Natural killer cell (primary cell): ENCODE results near the gene FTSJ1. TPM values are rescaled to one million over a fixed set of nuclear protein-coding genes. Genes with fewer than 3 reads are reported as not detected.

Experiments used
- ATAC-seq, 3 donors: fragments of 150-1000 bp in 2 of 3; fragments of 200-7000 bp in 1 of 3; cut with Tn5 transposase; 1 replicate in 1 of 3; 2 replicates in 2 of 3; pipeline ENCODE4 v1.10.0; 2021; ENCODE audit warnings: mild to moderate bottlenecking in 2 of 3, moderate library complexity in 2 of 3
- DNase-seq, 2 donors: peaks; one replicate each; pipeline versions ENCODE4 v3.0.0 to v3.0.0-alpha.2; 2013 to 2021; ENCODE audit warnings: mixed read lengths in 1 of 2
- H3K27ac ChIP-seq: one replicate; pipeline ENCODE4 v1.5.1; 2013; ENCODE audit warnings: mild to moderate bottlenecking, low read length
- H3K27me3 ChIP-seq: one replicate; pipeline ENCODE4 v1.6.1; 2013; ENCODE audit warnings: low read length; ENCODE audit not compliant: control insufficient read depth, insufficient read depth
- H3K36me3 ChIP-seq: one replicate; pipeline ENCODE4 v1.6.1; 2013; ENCODE audit warnings: low read length; ENCODE audit not compliant: control insufficient read depth, insufficient read depth
- H3K4me1 ChIP-seq: one replicate; pipeline ENCODE4 v1.6.1; 2013; ENCODE audit warnings: low read length; ENCODE audit not compliant: control insufficient read depth, insufficient read depth
- H3K4me3 ChIP-seq: one replicate; pipeline ENCODE4 v1.5.1; 2013; ENCODE audit warnings: low read length
- H3K9me3 ChIP-seq: one replicate; pipeline ENCODE4 v1.6.1; 2013; ENCODE audit warnings: low read length; ENCODE audit not compliant: control insufficient read depth, insufficient read depth
- H3K27ac Mint-ChIP-seq, 2 donors: one replicate each; pipeline ENCODE4 v1.8.0; 2022; ENCODE audit warnings: mild to moderate bottlenecking in 2 of 2, mixed read lengths in 2 of 2, moderate library complexity in 1 of 2
- H3K27me3 Mint-ChIP-seq, 2 donors: one replicate each; pipeline ENCODE4 v1.8.0; 2022; ENCODE audit warnings: low read depth in 2 of 2, mixed read lengths in 2 of 2
- H3K36me3 Mint-ChIP-seq: one replicate; pipeline ENCODE4 v1.8.0; 2022; ENCODE audit warnings: mixed read lengths
- H3K4me1 Mint-ChIP-seq, 2 donors: one replicate each; pipeline ENCODE4 v1.8.0; 2022; ENCODE audit warnings: mixed read lengths in 2 of 2
- H3K4me3 Mint-ChIP-seq: one replicate; pipeline ENCODE4 v1.8.0; 2022; ENCODE audit warnings: mild to moderate bottlenecking, moderate library complexity, mixed read lengths
- H3K9me3 Mint-ChIP-seq, 2 donors: one replicate each; pipeline ENCODE4 v1.8.0; 2022; ENCODE audit warnings: mixed read lengths in 2 of 2
- CTCF ChIP-seq: fragments of 200-600 bp; IDR thresholded peaks from one replicate; pipeline ENCODE4 v1.8.0; 2022; ENCODE audit warnings: antibody characterized with exemption
- WGBS: methylation state at CpG from one replicate; pipeline ENCODE4 v1.1.7; 2013; ENCODE audit warnings: missing lambda C conversion rate; ENCODE audit not compliant: insufficient coverage; 5-methylcytosine and 5-hydroxymethylcytosine counted together
- intact Hi-C: fragments of 100-400 bp; cut with micrococcal nuclease; formaldehyde crosslinking; loops from one replicate; pipeline ENCODE4 v1.14.2; 2022
- total RNA-seq, 4 donors: library from RNA; stranded (reverse); fragments of 120-200 nt in 1 of 4; gene quantifications; one replicate each; pipeline versions ENCODE4 v1.2.3 to v1.2.4, GENCODE V29; 2013 to 2022

FTSJ1 gene
- total RNA-seq, 3 donors from 2014 or later (not counting 1 experiment from before 2014, with no cell fraction given): 62.4 to 75.3 (median 67.3) TPM

GRCh38 chrX:48473704-48473990 lies 2.4 kb upstream of the FTSJ1 start:
- 68% methylated on average over 8 of the region's 9 CpGs for WGBS
- ATAC-seq: no peak

GRCh38 chrX:48474127-48474526 lies 1.9 kb upstream of the FTSJ1 start:
- Histone ChIP-seq H3K9me3 (no peaks in the 10 kb centered on the region), H3K27me3 (no peaks in the 10 kb centered on the region), H3K4me1 (peaks cover 26% of the 10 kb centered on the region), H3K4me3 (no peak overlapping the region), H3K36me3 (no peaks in the 10 kb centered on the region), H3K27ac (no peak overlapping the region)
- Mint-ChIP-seq H3K36me3 (no peaks in the 10 kb centered on the region), H3K4me3 (no peak overlapping the region), H3K27me3 (no peaks in the 10 kb centered on the region), H3K4me1 (peaks cover 21 to 46% of the 10 kb centered on the region in 2 donors), H3K27ac (no peak overlapping the region), H3K9me3 (no peaks in the 10 kb centered on the region)
- DNase-seq (peak in 1 of 2 donors; percentile 19), ATAC-seq (no peak)
- 80% methylated on average over 7 of the region's 10 CpGs for WGBS
- intact Hi-C loops: no loop called here
- TF ChIP-seq CTCF: no peak

More at GRCh38 chrX:48473704-48473990, 2.4 kb upstream of the FTSJ1 start:
- intact Hi-C loops: no loop called here
- Histone ChIP-seq H3K27ac (no peak overlapping the region), H3K9me3 (no peaks in the 10 kb centered on the region), H3K4me3 (no peak overlapping the region), H3K4me1 (peaks cover 31% of the 10 kb centered on the region), H3K36me3 (no peaks in the 10 kb centered on the region), H3K27me3 (no peaks in the 10 kb centered on the region)
- Mint-ChIP-seq H3K36me3 (no peaks in the 10 kb centered on the region), H3K4me1 (peaks cover 21 to 48% of the 10 kb centered on the region in 2 donors), H3K27me3 (no peaks in the 10 kb centered on the region), H3K27ac (no peak overlapping the region), H3K4me3 (no peak overlapping the region), H3K9me3 (no peaks in the 10 kb centered on the region)
- TF ChIP-seq CTCF: no peak
- DNase-seq: no peak

DNA sequence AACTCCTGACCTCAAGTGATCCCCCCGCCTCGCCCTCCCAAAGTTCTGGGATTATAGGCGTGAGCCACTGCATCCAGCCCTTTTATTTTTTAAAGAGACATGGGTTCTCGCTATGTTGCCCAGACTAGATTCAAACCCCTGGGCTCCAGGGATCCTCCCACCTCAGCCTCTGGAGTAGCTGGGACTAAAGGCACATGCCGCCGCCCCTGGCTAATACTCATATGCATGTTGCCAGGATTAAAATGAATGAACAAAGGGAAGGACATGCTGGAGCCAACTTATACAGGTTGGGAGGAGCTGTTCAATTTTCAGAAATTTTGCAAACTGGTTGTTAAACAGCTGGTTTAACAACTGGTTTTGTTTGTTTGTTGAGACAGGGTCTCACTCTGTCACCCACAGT lies 1.4 kb upstream of the FTSJ1 start:
- Mint-ChIP-seq H3K27ac (no peak overlapping the region), H3K36me3 (no peaks in the 10 kb centered on the region), H3K4me1 (peaks cover 17 to 43% of the 10 kb centered on the region in 2 donors), H3K4me3 (no peak overlapping the region), H3K27me3 (no peaks in the 10 kb centered on the region), H3K9me3 (no peaks in the 10 kb centered on the region)
- Histone ChIP-seq H3K27ac (no peak overlapping the region), H3K9me3 (no peaks in the 10 kb centered on the region), H3K4me3 (no peak overlapping the region), H3K36me3 (no peaks in the 10 kb centered on the region), H3K4me1 (peaks cover 22% of the 10 kb centered on the region), H3K27me3 (no peaks in the 10 kb centered on the region)
- no peak for ATAC-seq
- TF ChIP-seq CTCF: no peak
- intact Hi-C loops: no loop called here
- no peak for DNase-seq
- 98% methylated on average over 6 of the region's 6 CpGs for WGBS

- TF ChIP-seq CTCF: no peak
- intact Hi-C loops: loop anchor here (5.0 kb wide), 1 partner anchor 47 kb away; the partner anchor contains the start of gene EBP
- H3K9me3 ChIP-seq: no peaks in the 10 kb centered on the region
- H3K4me3 Mint-ChIP-seq: peak overlapping the region; percentile 81
- H3K36me3 ChIP-seq: no peaks in the 10 kb centered on the region
- peaks cover 14 to 43% of the 10 kb centered on the region in 2 donors for H3K4me1 Mint-ChIP-seq
- H3K27ac ChIP-seq: peak overlapping the region; percentile 81
- peak overlapping the region; percentile 88 for H3K4me3 ChIP-seq
- no peak for DNase-seq
- H3K9me3 Mint-ChIP-seq: no peaks in the 10 kb centered on the region
- peaks cover 18% of the 10 kb centered on the region for H3K4me1 ChIP-seq
- no CpG with 5 or more reads among the region's 5 CpGs for WGBS
- no peaks in the 10 kb centered on the region for H3K36me3 Mint-ChIP-seq
- no peak for ATAC-seq
- H3K27me3 Mint-ChIP-seq: no peaks in the 10 kb centered on the region
- H3K27ac Mint-ChIP-seq: peak overlapping the region; percentile 85 to 96
- H3K27me3 ChIP-seq: no peaks in the 10 kb centered on the region
Measured at GRCh38 chrX:48475296-48475695, 703 bp upstream of the FTSJ1 start.
